Measurements from ENCODE around the gene MOSMO. TPM values are rescaled to one million over a fixed set of nuclear protein-coding genes. Genes with fewer than 3 reads are reported as not detected.

Gene MOSMO
- polyA plus RNA-seq, 1 of the 3 experiments (the other 2 are of a cell fraction) = 8.0 TPM

- ChIA-PET POLR2A (no interaction called here), CTCF (interaction anchor here (1.7 to 2.3 kb wide), 3 partner anchors 17 to 72 kb away, joined by 4 to 6 read pairs (median 5); no protein-coding TSS in a partner anchor)
- H3K4me1 ChIP-seq (ENCODE audit: control insufficient read depth in 1 of 2, insufficient read depth in 2 of 2, low read depth in 1 of 2, low read length in 1 of 2) = peaks cover 0 to 3% of the 10 kb centered on the region in 2 experiments; a peak in 1 of 4 replicates
- H3K36me3 ChIP-seq (replicated peaks in 1 of 2; ENCODE audit: control insufficient read depth in 1 of 2, insufficient read depth in 2 of 2, low read length in 1 of 2) = no peaks in the 10 kb centered on the region
- no peaks in the 10 kb centered on the region for H3K79me2 ChIP-seq (ENCODE audit: insufficient read depth)
- H3K27ac ChIP-seq (ENCODE audit: low read depth in 2 of 2, low read length in 1 of 2) = no peak overlapping the region
- H4K20me1 ChIP-seq (ENCODE audit: insufficient read depth) = no peaks in the 10 kb centered on the region
- H3K27me3 ChIP-seq (ENCODE audit: insufficient read depth) = no peaks in the 10 kb centered on the region
- no peak overlapping the region for H2AFZ ChIP-seq (ENCODE audit: low read depth)
- H3K9me3 ChIP-seq = no peaks in the 10 kb centered on the region
- 12% methylated on average over 2 of the region's 2 CpGs for WGBS (ENCODE audit: low lambda C conversion rate)
- no peaks in the 10 kb centered on the region for H3K9me2 ChIP-seq
- no peaks in the 10 kb centered on the region for H3F3A ChIP-seq (replicated peaks; ENCODE audit: insufficient read depth)
- H3K9ac ChIP-seq = no peak overlapping the region
- no peak overlapping the region for H3K4me2 ChIP-seq
- no peak for DNase-seq
- no peak overlapping the region for H3K4me3 ChIP-seq (ENCODE audit: low read depth in 2 of 2, low read length in 1 of 2)
- TF ChIP-seq YY1 (IDR thresholded peaks at IDR 0.05; ENCODE audit: low read depth) = no peak
- TF ChIP-seq EP300 (IDR thresholded peaks at IDR 0.05; ENCODE audit: borderline replicate concordance in 1 of 2, low read depth in 1 of 2, low read length in 1 of 2) = no peak
- no peak for TF ChIP-seq USF2 (IDR thresholded peaks at IDR 0.05; ENCODE audit: borderline replicate concordance, low read depth, low read length)
Measured at GRCh38 chr16:22116095-22116700, 108.3 kb downstream of the MOSMO start.

DNA sequence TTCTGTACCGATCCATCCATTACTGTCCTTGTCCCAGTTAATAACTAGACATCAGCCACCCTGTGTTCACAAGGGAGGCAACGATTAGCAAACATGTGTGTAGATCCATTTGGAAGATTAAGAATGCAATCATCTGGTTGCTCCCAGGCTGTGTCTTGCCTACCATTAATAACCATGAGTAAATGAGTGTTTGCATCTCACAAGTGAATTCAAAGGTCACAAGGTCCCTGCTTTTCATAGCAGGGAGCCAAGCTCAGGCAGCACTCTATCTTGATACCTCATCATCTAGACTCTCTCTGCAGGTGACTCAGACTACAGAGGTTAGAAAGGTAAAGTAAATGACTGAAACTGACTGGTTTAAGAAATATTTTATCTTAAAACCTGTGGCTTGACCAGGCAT is 109.7 kb downstream of the MOSMO start:
- no peaks in the 10 kb centered on the region for H3K9me3 ChIP-seq
- CTCF ChIA-PET = interaction anchor here (1.0 to 1.9 kb wide), 3 partner anchors 19 to 71 kb away, joined by 3 to 5 read pairs (median 4); no protein-coding TSS in a partner anchor

More for the DNA sequence above, 109.7 kb downstream of the MOSMO start:
- H3F3A ChIP-seq (replicated peaks; ENCODE audit: insufficient read depth) = no peaks in the 10 kb centered on the region
- no peaks in the 10 kb centered on the region for H3K27me3 ChIP-seq (ENCODE audit: insufficient read depth)
- peak overlapping the region in 1 of 2 experiments; percentile 2; a peak in 1 of 4 replicates for H3K27ac ChIP-seq (ENCODE audit: low read depth in 2 of 2, low read length in 1 of 2)
- no peaks in the 10 kb centered on the region for H3K79me2 ChIP-seq (ENCODE audit: insufficient read depth)
- H3K9ac ChIP-seq = no peak overlapping the region
- POLR2A ChIA-PET = no interaction called here
- TF ChIP-seq, protein P1, sequence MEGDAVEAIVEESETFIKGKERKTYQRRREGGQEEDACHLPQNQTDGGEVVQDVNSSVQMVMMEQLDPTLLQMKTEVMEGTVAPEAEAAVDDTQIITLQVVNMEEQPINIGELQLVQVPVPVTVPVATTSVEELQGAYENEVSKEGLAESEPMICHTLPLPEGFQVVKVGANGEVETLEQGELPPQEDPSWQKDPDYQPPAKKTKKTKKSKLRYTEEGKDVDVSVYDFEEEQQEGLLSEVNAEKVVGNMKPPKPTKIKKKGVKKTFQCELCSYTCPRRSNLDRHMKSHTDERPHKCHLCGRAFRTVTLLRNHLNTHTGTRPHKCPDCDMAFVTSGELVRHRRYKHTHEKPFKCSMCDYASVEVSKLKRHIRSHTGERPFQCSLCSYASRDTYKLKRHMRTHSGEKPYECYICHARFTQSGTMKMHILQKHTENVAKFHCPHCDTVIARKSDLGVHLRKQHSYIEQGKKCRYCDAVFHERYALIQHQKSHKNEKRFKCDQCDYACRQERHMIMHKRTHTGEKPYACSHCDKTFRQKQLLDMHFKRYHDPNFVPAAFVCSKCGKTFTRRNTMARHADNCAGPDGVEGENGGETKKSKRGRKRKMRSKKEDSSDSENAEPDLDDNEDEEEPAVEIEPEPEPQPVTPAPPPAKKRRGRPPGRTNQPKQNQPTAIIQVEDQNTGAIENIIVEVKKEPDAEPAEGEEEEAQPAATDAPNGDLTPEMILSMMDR (IDR thresholded peaks at IDR 0.05) = no peak
- no peak for TF ChIP-seq SIN3A (IDR thresholded peaks at IDR 0.05; ENCODE audit: borderline replicate concordance, low read depth, low read length)
- no peak for TF ChIP-seq NFIC (IDR thresholded peaks at IDR 0.05; ENCODE audit: borderline replicate concordance)
- no peak for TF ChIP-seq TCF12 (IDR thresholded peaks at IDR 0.05)
- no peak for TF ChIP-seq USF1 (IDR thresholded peaks at IDR 0.05; ENCODE audit: borderline replicate concordance, low read depth)
- TF ChIP-seq FOXM1 (IDR thresholded peaks at IDR 0.05; ENCODE audit: low read depth) = no peak
- TF ChIP-seq MXI1 (IDR thresholded peaks at IDR 0.05; ENCODE audit: low read depth, low read length) = 0 out of 2 replicates have a peak, but pooled peaks have one; percentile 10
- TF ChIP-seq GATA2 (CRISPR knock-in tag; IDR thresholded peaks at IDR 0.05) = peak; percentile 33; the same call in 1 of the 2 replicates
- no peak for TF ChIP-seq RAD21 (IDR thresholded peaks at IDR 0.05; ENCODE audit: low read length)
- TF ChIP-seq USF2 (IDR thresholded peaks at IDR 0.05; ENCODE audit: borderline replicate concordance, low read depth, low read length) = no peak
- TF ChIP-seq, protein P2, sequence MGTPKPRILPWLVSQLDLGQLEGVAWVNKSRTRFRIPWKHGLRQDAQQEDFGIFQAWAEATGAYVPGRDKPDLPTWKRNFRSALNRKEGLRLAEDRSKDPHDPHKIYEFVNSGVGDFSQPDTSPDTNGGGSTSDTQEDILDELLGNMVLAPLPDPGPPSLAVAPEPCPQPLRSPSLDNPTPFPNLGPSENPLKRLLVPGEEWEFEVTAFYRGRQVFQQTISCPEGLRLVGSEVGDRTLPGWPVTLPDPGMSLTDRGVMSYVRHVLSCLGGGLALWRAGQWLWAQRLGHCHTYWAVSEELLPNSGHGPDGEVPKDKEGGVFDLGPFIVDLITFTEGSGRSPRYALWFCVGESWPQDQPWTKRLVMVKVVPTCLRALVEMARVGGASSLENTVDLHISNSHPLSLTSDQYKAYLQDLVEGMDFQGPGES (IDR thresholded peaks at IDR 0.05; ENCODE audit: low read depth, low read length) = no peak
- no peak for TF ChIP-seq ELF1 (IDR thresholded peaks at IDR 0.05)
- TF ChIP-seq TEAD4 (IDR thresholded peaks at IDR 0.05; ENCODE audit: borderline replicate concordance, insufficient read depth) = no peak
- no peak for TF ChIP-seq POLR2AphosphoS5 (IDR thresholded peaks at IDR 0.05; ENCODE audit: low read depth, low read length)
- no peak for TF ChIP-seq FOXJ3 (CRISPR knock-in tag; IDR thresholded peaks at IDR 0.05)
- 32% methylated on average over 2 of the region's 2 CpGs for WGBS (ENCODE audit: low lambda C conversion rate)
- H3K36me3 ChIP-seq (replicated peaks in 1 of 2; ENCODE audit: control insufficient read depth in 1 of 2, insufficient read depth in 2 of 2, low read length in 1 of 2) = no peaks in the 10 kb centered on the region
- H4K20me1 ChIP-seq (ENCODE audit: insufficient read depth) = no peaks in the 10 kb centered on the region
- no peak overlapping the region for H2AFZ ChIP-seq (ENCODE audit: low read depth)
- DNase-seq = peak; percentile 31
- H3K4me1 ChIP-seq (ENCODE audit: control insufficient read depth in 1 of 2, insufficient read depth in 2 of 2, low read depth in 1 of 2, low read length in 1 of 2) = peaks cover 0 to 3% of the 10 kb centered on the region in 2 experiments; a peak in 1 of 4 replicates
- no peak overlapping the region for H3K4me3 ChIP-seq (ENCODE audit: low read depth in 2 of 2, low read length in 1 of 2)
- no peaks in the 10 kb centered on the region for H3K9me2 ChIP-seq
- H3K4me2 ChIP-seq = no peak overlapping the region
